ENCODE measurements around the gene MTFMT.
A peak's percentile ranks its signal among the peaks of the same experiment; 100 is the strongest.
"Not testable (repeated sequence)": the region's sequence is repeated elsewhere in the genome, so short reads cannot be mapped to it uniquely, and the experiment has no call there.

The MTFMT gene

DNA sequence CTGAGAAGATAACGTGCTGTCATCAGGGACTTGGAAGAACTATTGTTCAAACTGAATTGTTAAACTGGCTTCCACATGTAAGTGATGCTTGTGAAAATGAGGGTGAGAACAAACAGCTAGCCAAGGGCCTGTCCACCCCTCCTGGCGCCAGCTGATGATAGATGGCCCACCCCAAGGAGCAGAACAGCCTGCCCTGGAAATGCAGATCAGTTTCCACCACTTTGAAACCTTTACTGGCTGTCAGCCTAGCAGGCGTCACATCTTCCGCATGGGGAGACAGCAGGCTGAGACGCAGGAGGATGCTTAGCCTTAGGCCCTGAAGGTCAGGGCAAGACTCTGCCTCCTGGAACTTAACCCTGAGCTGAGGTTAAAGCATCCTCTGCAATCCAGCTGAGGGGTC is 9.4 kb upstream of the MTFMT start:
- DNase-seq (ENCODE audit: low read depth in 2 of 2), result no peak

DNA sequence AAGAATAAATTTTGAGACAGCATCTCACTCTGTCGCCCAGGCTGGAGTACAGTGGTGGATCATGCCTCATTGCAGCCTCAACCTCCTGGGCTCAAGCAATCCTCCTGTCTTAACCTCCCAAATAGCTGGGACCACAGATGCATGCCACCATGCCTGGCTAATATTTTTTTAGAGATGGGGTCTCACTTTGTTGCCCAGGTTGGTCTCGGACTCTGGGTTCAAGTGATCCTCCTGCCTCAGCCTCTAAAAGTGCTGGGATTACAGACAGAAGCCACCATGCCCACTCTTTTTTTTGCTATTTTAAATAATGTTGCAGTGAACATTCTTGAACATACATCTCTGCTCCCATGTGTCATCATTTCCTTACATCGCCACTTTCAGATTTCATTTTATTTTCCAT is 9.0 kb upstream of the MTFMT start:
- DNase-seq (ENCODE audit: low read depth in 2 of 2), result no peak

DNA sequence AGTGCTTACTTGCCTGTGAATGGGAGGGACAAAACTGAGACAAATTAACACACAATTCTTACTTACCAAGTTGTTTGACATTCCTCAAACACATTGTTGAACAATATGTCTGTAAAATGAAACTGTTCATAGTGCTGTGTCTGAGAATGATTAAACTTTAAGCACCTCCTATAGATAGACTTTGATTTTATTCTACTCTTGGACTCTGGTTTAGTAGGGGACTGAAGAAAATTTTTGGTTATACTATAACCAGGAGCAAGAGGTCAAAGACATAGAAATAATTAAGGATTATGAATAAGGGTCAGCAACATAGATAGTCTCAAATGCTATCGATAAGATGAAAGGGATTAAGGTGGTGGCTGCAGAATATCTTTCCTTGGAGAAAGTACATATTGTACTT is 7.9 kb upstream of the MTFMT start:
- no peak for DNase-seq (ENCODE audit: low read depth in 2 of 2)

DNA sequence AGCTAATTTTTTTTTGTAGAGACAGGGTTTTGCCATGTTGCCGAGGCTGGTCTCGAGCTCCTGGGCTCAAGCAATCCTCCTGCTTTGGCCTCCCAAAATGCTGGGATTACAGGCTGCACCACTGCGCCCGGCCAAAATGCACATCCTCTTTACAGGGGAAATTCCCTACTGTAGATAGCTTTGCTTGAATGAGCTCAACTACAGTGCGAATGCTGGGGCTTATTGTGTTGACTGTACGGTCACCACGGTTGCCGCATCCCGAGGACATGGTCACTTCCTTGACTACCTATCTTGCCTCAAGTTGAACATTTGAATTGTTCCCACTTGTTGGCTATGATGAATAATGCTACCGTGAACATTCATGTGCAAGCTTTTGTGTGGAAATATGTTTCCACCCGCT is 5.3 kb upstream of the MTFMT start:
- DNase-seq (ENCODE audit: low read depth in 2 of 2), result no peak

GRCh38 chr15:65033659-65034269 is 4.3 kb upstream of the MTFMT start:
- DNase-seq (ENCODE audit: low read depth in 2 of 2), result no peak

DNA sequence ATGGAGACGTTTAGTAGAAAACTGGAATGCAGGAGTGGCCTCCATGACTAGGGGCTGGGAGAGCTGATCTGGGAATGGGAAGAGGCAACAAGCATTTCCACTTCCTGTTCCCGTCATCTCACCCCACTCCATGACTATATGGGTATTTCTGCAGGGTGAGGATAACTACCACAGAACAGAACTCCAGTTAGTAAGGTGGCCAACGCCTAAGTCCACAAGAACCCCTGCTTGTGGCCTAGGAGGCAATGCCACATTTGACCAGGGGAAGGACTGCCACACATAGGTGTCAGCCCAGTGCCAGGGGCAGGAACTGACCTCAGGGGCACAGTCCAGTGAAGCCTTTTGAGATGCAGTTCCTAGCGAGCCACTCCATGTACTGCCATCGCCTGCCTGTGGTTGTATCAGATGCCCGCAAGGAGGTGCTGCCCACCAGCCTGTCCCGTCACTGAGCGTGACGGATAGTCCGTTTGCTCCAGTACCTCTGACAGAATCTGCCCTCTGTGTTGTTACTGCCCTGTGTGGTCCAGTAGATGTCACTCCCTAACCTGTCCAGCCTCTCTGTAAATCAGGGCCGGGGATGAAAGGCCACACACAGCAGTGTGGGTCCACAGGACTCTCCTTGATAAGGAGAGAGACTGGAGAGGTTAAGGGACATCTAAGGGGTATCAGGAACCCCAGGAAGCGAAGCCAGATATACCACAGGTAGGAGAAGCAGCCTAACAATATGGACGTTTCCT is 3.5 kb upstream of the MTFMT start:
- DNase-seq (ENCODE audit: low read depth in 2 of 2), result peak; percentile 12 to 28

DNA sequence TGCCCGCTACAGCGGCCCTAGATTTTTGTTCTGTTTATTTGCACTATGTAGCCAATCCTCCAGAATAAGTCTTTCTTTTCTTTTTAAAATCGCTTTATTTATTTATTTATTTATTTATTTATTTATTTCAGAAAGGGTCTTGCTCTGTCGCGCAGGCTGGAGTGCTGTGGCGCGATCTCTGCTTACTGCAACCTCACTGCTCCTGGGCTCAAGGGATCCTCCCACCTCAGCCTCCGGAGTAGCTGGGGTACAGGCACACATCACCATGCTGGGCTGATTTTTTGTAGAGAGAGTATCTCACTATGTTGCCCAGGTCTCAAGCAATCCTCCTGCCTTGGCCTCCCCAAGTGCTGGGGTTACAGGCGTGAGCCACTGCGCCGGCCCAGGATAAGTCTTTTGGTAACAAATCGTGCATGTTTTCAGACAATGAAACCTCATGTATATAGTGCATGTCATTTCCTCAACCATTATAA is 333 bp upstream of the MTFMT start:
- DNase-seq (ENCODE audit: low read depth in 2 of 2), result no peak

DNA sequence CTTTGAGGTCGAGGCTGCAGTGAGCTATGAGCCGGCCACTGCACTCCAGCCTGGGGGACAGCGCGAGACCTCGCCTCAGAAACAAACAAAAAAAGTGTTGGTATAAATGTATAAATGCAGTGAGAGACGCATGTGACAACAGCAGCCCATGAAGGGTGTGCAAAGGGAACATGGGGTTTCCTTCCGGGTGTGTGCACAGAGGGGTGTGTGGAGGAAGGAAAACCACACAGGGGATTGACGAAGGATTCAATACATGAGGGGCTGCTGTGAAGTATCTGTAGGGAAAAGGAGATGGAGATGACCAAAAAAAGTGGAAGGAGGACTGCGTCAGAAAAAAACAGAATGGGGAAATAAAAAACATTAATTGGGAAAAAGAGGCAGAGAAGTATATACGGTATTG is 1.1 kb downstream of the MTFMT start:
- DNase-seq (ENCODE audit: low read depth in 2 of 2), result no peak

DNA sequence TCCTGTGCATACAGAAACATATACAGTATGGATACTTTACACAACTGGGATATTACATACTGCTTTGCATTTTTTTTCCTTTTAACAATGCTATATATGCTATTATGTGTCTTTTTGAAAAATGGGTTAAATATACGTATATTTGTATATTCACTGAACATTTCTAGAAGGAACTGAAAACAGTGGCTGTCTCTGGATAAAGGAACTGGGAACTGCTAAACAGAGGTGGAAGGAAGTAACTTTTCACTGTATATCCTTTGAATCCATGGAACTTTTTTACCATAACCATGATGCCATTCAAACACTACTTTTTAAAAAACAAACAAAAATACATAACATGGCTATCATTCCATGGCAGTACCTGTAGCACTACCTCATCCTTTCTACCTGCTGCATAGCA is 1.8 kb downstream of the MTFMT start:
- no peak for DNase-seq (ENCODE audit: low read depth in 2 of 2)

DNA sequence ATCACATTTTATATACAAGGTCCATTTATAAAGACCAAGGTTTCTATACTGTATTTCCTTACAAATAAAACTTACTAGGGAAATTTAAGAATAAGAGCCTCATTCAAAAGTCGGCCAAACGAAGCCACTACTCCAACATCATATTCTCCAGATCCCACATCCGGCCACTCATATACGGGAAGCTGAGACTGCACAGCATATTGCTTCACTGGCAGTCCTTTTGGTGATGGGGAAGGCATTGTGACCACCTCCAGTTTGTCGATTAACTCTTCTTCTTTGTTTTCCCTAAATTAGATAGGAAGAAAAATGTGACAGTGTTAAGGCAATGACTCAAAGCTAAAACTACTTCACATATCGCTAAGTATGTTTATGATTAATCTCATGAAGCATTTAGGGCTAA is 2.7 kb downstream of the MTFMT start:
- no peak for DNase-seq (ENCODE audit: low read depth in 2 of 2)

DNA sequence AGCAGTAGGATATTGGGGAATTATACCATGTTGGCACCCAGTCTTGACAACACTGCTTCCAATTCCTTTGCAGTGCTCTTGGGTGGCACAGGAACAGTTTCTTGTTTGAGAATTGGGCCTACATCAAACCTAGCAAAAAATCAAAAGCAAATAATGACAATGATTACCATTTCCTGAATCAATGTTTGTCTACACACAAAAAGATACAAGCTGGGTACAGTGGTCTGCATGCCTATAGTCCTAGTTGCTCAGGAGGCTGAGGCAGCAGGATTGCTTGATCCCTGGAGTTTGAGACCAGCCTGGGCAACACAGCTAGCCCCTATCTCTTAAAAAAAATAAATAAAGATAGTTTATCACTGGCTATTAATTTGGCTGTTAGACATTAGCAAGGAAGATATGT is 8.0 kb downstream of the MTFMT start:
- DNase-seq (ENCODE audit: low read depth in 2 of 2), result no peak

GRCh38 chr15:65020419-65020818 is 9.0 kb downstream of the MTFMT start:
- DNase-seq (ENCODE audit: low read depth in 2 of 2), result no peak

- DNase-seq (ENCODE audit: low read depth in 2 of 2), result not testable (repeated sequence)
These were observed 18.2 kb downstream of the MTFMT start for GRCh38 chr15:65011198-65011597.

GRCh38 chr15:65008983-65009382 is 20.5 kb downstream of the MTFMT start:
- DNase-seq (ENCODE audit: low read depth in 2 of 2), result no peak

GRCh38 chr15:65006876-65007275 is 22.6 kb downstream of the MTFMT start:
- DNase-seq (ENCODE audit: low read depth in 2 of 2), result no peak

DNA sequence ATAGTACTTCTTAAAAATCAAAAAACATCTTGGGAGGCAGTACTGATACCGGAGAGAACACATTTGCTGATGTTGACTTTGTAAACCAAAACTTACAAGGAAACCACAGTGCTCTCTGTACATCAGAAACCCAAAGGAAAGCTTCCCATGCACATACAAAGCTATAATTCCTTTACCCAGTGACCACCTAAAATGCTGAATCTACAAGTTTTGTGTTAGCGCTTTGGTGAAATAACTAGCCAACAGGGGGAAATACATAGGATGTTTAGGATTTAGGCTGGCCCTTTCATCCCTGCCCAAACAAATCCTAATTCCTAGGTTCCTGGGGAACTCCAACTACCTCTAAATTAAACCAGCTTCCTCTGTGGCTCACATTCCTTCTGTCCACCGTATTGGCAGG is 24.4 kb downstream of the MTFMT start:
- no peak for DNase-seq (ENCODE audit: low read depth in 2 of 2)

GRCh38 chr15:64997745-64998375 is 31.6 kb downstream of the MTFMT start:
- DNase-seq (ENCODE audit: low read depth in 2 of 2), result no peak

DNA sequence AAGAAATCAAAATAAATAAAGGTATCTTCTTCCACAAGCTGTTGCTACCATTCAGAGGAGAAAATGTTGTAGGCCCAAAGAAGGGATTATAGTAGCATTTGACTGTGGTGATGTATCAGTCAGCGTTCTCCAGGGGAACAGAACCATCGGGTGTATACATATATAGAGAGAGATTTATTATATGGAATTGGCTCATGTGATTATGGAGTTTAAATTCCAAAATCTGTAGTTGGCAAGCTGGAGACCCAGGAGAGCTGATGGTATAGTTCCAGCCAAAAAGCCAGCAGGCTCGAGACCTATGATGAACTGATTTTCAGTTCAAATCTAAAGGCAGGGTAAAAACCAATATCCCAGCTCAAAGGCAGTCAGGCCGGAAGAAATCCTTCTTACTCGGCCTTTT is 32.4 kb downstream of the MTFMT start:
- DNase-seq (ENCODE audit: low read depth in 2 of 2), result no peak

DNA sequence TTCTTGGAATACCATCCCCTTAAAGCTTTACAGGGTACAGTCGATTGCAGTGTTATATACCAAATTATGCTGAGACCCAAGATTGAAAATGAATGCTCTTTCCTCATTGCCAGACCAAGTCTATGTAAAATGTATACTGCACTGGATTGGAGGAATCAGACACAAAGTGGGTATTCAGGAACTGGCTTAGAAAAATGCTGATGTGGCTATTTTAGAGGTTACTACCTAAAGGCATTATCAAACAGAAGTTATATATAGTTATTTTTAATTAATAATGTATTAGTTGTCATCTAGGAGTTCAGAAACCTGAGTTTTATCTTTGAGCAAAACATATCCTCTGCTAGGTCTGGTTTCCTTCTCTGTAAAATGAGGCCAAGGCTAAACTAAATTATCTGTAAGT is 36.1 kb downstream of the MTFMT start:
- no peak for DNase-seq (ENCODE audit: low read depth in 2 of 2)

DNA sequence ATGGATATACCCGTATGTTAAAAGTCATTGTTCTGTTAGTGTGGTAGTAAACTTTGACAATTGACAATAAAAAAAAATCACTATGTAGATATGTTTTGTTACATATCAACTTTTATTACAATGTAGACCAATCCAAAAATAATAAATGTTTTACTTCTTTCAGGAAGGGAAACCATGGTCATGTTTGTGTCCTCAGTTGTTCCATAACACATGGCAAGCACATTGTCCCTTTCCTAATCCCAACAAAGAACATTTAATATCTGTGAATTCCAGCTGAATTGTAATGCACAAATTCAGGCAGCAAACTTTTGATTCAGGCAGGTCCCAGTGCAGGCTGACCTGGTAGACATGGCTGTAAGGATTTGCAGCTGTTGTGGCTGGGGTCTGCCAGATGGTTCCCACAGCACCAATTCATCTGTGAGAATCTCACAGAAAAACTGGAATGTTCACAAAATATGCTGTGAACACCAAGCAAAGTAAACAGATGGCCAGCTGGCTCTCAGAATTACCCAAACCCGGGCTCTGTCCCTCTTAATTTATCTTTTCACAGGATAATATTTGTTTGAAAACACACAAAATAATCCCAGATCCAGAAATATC is 37.8 kb downstream of the MTFMT start:
- DNase-seq (ENCODE audit: low read depth in 2 of 2), result no peak

DNA sequence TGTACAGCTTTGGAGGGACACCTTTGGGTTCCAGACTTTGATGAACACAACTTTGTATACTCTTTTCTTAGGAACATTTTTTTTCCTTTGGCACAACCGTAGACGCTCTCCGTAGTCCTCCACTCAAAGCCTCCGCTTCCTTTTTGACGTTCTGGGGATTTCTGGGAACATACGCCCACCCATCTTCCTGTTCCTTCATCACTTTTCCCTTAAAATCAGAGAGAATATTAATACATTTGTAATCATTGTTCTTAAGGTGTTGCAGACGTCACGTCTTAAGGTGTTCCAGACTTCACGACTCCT is 39.3 kb downstream of the MTFMT start:
- no peak for DNase-seq (ENCODE audit: low read depth in 2 of 2)

- peak; percentile 83 to 90 for DNase-seq (ENCODE audit: low read depth in 2 of 2)
These were observed 39.8 kb downstream of the MTFMT start, which contains the start of gene SPG21 for GRCh38 chr15:64989416-64990167. SPG21 (minus strand) TSS chr15:64989914; CDS start chr15:64983569, 6,345 bp downstream.
